NCI-H146 treated with DMSO at 0.1 percent for 48 hours (cell line): Measurements from ENCODE around the gene MDM2.

ENCODE experiments used
- DNase-seq: peaks from one replicate; lab custom pipeline; 2025; ENCODE audit not compliant: unreplicated experiment; lab: John Stamatoyannopoulos, UW

Gene MDM2

GRCh38 chr12:68899251-68899771, 91.3 kb downstream of the MDM2 start:
- no peak for DNase-seq

- DNase-seq: no peak
These were observed 92.3 kb downstream of the MDM2 start for GRCh38 chr12:68900241-68900640.
